ENCODE results near the gene WWTR1.

DNA sequence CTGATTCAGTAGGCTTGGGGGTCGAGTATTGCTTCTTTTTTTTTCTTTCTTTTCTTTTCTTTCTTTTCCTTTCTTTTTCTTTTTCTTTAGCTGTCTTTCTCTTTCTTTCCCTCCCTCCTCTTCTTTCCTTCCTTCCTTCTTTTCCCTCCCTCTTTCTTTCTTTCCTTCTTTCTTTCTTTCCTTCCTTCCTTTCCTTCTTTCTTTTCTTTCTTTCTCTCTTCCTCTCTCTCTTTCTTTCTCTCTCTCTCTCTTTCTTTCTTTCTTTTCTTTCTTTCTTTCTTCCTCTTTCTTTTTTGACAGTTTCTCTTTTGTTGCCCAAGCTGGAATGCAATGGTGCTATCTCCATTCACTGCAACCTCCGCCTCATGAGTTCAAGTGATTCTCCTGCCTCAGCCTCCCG lies 147.3 kb downstream of the WWTR1 start:
- TF ChIP-seq TAF1 (IDR thresholded peaks at IDR 0.05; ENCODE audit: borderline replicate concordance, insufficient read depth, low read length) (no peak), POLR2AphosphoS5 (IDR thresholded peaks at IDR 0.05; ENCODE audit: low read depth, low read length) (no peak), SIN3A (IDR thresholded peaks at IDR 0.05; ENCODE audit: borderline replicate concordance, insufficient read depth, low read length) (no peak), FOXP2 (optimal IDR thresholded peaks at IDR 0.05; ENCODE audit: borderline replicate concordance, extremely low read depth, extremely low read length, insufficient read depth) (no peak)

Data from PFSK-1 (cell line).